Effector memory CD8-positive, alpha-beta T cell (primary cell): ENCODE data around the gene NBPF26.
"Not testable (repeated sequence)": the region's sequence is repeated elsewhere in the genome, so short reads cannot be mapped to it uniquely, and the experiment has no call there.

Source experiments
- ATAC-seq: fragments of 150-1000 bp; cut with Tn5 transposase; replicated peaks from 2 replicates; pipeline ENCODE4 v1.10.0; 2021; ENCODE audit warnings: mild to moderate bottlenecking, moderate library complexity
- DNase-seq, 3 experiments: peaks; one replicate each; pipeline ENCODE4 v3.0.0; 2021
- H3K27ac Mint-ChIP-seq, 2 donors: one replicate each; pipeline ENCODE4 v1.8.0; 2022; ENCODE audit warnings: mild to moderate bottlenecking in 2 of 2, mixed read lengths in 2 of 2, moderate library complexity in 2 of 2
- H3K27me3 Mint-ChIP-seq, 2 donors: one replicate each; pipeline ENCODE4 v1.8.0; 2022; ENCODE audit warnings: mixed read lengths in 2 of 2
- H3K36me3 Mint-ChIP-seq: one replicate; pipeline ENCODE4 v1.8.0; 2022; ENCODE audit warnings: mild to moderate bottlenecking, moderate library complexity, mixed read lengths; ENCODE audit not compliant: insufficient read depth
- H3K4me1 Mint-ChIP-seq, 2 donors: one replicate each; pipeline ENCODE4 v1.8.0; 2022; ENCODE audit warnings: low read depth in 2 of 2, mixed read lengths in 2 of 2
- H3K4me3 Mint-ChIP-seq, 2 donors: one replicate each; pipeline ENCODE4 v1.8.0; 2022; ENCODE audit warnings: mild to moderate bottlenecking in 2 of 2, mixed read lengths in 2 of 2, moderate library complexity in 2 of 2
- H3K9me3 Mint-ChIP-seq, 2 donors: one replicate each; pipeline ENCODE4 v1.8.0; 2022; ENCODE audit warnings: mixed read lengths in 2 of 2
- total RNA-seq, 9 experiments: gene quantifications; one replicate each; lab custom pipeline; 2026; lab: John Stamatoyannopoulos, UW

Gene NBPF26
- 12.4 to 76.0 (median 34.5) reads per million in 9 experiments for total RNA-seq

- ATAC-seq (peak; percentile 87), DNase-seq (peak; percentile 54 to 81 (median 59))
- H3K4me1 Mint-ChIP-seq, H3K9me3 Mint-ChIP-seq, H3K27me3 Mint-ChIP-seq, H3K36me3 Mint-ChIP-seq: not testable (repeated sequence)
- Mint-ChIP-seq H3K27ac (peak within 1 kb of the TSS in 1 of 2 donors; percentile 17), H3K4me3 (peak within 1 kb of the TSS; percentile 59 to 63)
These were observed at the start of gene NBPF26 for GRCh38 chr1:120723715-120724402. Gene NBPF26 (plus strand): TSS chr1:120723945.

- ATAC-seq: not testable (repeated sequence)
These were observed 43.5 kb upstream of the NBPF26 start for GRCh38 chr1:120680106-120680819.

GRCh38 chr1:120680938-120681337 is 42.8 kb upstream of the NBPF26 start:
- not testable (repeated sequence) for DNase-seq, H3K4me3 Mint-ChIP-seq, H3K4me1 Mint-ChIP-seq, H3K36me3 Mint-ChIP-seq, H3K9me3 Mint-ChIP-seq, H3K27me3 Mint-ChIP-seq, H3K27ac Mint-ChIP-seq, ATAC-seq

More at GRCh38 chr1:120680106-120680819, 43.5 kb upstream of the NBPF26 start:
- not testable (repeated sequence) for H3K4me1 Mint-ChIP-seq, H3K27ac Mint-ChIP-seq, DNase-seq, H3K27me3 Mint-ChIP-seq, H3K9me3 Mint-ChIP-seq, H3K4me3 Mint-ChIP-seq, H3K36me3 Mint-ChIP-seq

GRCh38 chr1:120684397-120684796 is 39.3 kb upstream of the NBPF26 start:
- H3K36me3 Mint-ChIP-seq, H3K4me1 Mint-ChIP-seq, H3K4me3 Mint-ChIP-seq, H3K27me3 Mint-ChIP-seq, DNase-seq, H3K27ac Mint-ChIP-seq, H3K9me3 Mint-ChIP-seq: not testable (repeated sequence)
- ATAC-seq: peak; percentile 55

- H3K27ac Mint-ChIP-seq, H3K27me3 Mint-ChIP-seq, H3K36me3 Mint-ChIP-seq, ATAC-seq, H3K4me1 Mint-ChIP-seq, H3K4me3 Mint-ChIP-seq, H3K9me3 Mint-ChIP-seq, DNase-seq: not testable (repeated sequence)
These were observed 38.1 kb upstream of the NBPF26 start for GRCh38 chr1:120685622-120686021.

- ATAC-seq: not testable (repeated sequence)
These were observed 36.5 kb upstream of the NBPF26 start for GRCh38 chr1:120687250-120687649.

GRCh38 chr1:120700807-120701562 is 22.8 kb upstream of the NBPF26 start:
- H3K9me3 Mint-ChIP-seq, ATAC-seq, H3K27me3 Mint-ChIP-seq: not testable (repeated sequence)

More at GRCh38 chr1:120687250-120687649, 36.5 kb upstream of the NBPF26 start:
- not testable (repeated sequence) for H3K9me3 Mint-ChIP-seq, DNase-seq, H3K36me3 Mint-ChIP-seq, H3K4me3 Mint-ChIP-seq, H3K4me1 Mint-ChIP-seq, H3K27me3 Mint-ChIP-seq, H3K27ac Mint-ChIP-seq

GRCh38 chr1:120723358-120723714 is 409 bp upstream of the NBPF26 start:
- H3K4me1 Mint-ChIP-seq, H3K9me3 Mint-ChIP-seq, ATAC-seq, H3K36me3 Mint-ChIP-seq, H3K27ac Mint-ChIP-seq, H3K27me3 Mint-ChIP-seq: not testable (repeated sequence)
- peak overlapping the region; percentile 59 to 63 for H3K4me3 Mint-ChIP-seq
- peak in 1 of 3 experiments; percentile 6 for DNase-seq

More at GRCh38 chr1:120700807-120701562, 22.8 kb upstream of the NBPF26 start:
- DNase-seq, H3K36me3 Mint-ChIP-seq, H3K4me1 Mint-ChIP-seq, H3K27ac Mint-ChIP-seq: not testable (repeated sequence)
- peak overlapping the region in 1 of 2 donors; percentile 23 for H3K4me3 Mint-ChIP-seq

- DNase-seq, ATAC-seq, H3K27ac Mint-ChIP-seq, H3K9me3 Mint-ChIP-seq, H3K27me3 Mint-ChIP-seq, H3K36me3 Mint-ChIP-seq, H3K4me1 Mint-ChIP-seq: not testable (repeated sequence)
- H3K4me3 Mint-ChIP-seq: peak overlapping the region; percentile 52 to 63
These were observed 762 bp downstream of the NBPF26 start for GRCh38 chr1:120724507-120724906.

- not testable (repeated sequence) for H3K9me3 Mint-ChIP-seq, DNase-seq, ATAC-seq, H3K36me3 Mint-ChIP-seq, H3K4me1 Mint-ChIP-seq, H3K27me3 Mint-ChIP-seq, H3K4me3 Mint-ChIP-seq, H3K27ac Mint-ChIP-seq
These were observed 5.1 kb downstream of the NBPF26 start for GRCh38 chr1:120728811-120729210.

GRCh38 chr1:120769090-120769489 is 45.3 kb downstream of the NBPF26 start:
- not testable (repeated sequence) for H3K9me3 Mint-ChIP-seq, DNase-seq, ATAC-seq, H3K27ac Mint-ChIP-seq, H3K4me1 Mint-ChIP-seq, H3K36me3 Mint-ChIP-seq, H3K4me3 Mint-ChIP-seq, H3K27me3 Mint-ChIP-seq

GRCh38 chr1:120805452-120805851 is 81.7 kb downstream of the NBPF26 start:
- not testable (repeated sequence) for H3K36me3 Mint-ChIP-seq, H3K27ac Mint-ChIP-seq, DNase-seq, H3K4me1 Mint-ChIP-seq, H3K4me3 Mint-ChIP-seq, H3K27me3 Mint-ChIP-seq, ATAC-seq, H3K9me3 Mint-ChIP-seq

- not testable (repeated sequence) for H3K27ac Mint-ChIP-seq, H3K36me3 Mint-ChIP-seq, ATAC-seq, H3K4me1 Mint-ChIP-seq, H3K27me3 Mint-ChIP-seq, H3K4me3 Mint-ChIP-seq, H3K9me3 Mint-ChIP-seq
- peak in 2 of 3 experiments; percentile 3 to 38 for DNase-seq
These were observed 88.1 kb downstream of the NBPF26 start for GRCh38 chr1:120811822-120812221.
